ENCODE results near the gene TMED9. TPM values are rescaled to one million over a fixed set of nuclear protein-coding genes. Genes with fewer than 3 reads are reported as not detected.
"Not testable (repeated sequence)": the region's sequence is repeated elsewhere in the genome, so short reads cannot be mapped to it uniquely, and the experiment has no call there.

Gene TMED9
- polyA plus RNA-seq (2013, experiment 1 of 2; ENCODE audit: insufficient read length): 407 TPM
- polyA plus RNA-seq (2013, experiment 2 of 2; ENCODE audit: insufficient read length): 385 TPM

DNA sequence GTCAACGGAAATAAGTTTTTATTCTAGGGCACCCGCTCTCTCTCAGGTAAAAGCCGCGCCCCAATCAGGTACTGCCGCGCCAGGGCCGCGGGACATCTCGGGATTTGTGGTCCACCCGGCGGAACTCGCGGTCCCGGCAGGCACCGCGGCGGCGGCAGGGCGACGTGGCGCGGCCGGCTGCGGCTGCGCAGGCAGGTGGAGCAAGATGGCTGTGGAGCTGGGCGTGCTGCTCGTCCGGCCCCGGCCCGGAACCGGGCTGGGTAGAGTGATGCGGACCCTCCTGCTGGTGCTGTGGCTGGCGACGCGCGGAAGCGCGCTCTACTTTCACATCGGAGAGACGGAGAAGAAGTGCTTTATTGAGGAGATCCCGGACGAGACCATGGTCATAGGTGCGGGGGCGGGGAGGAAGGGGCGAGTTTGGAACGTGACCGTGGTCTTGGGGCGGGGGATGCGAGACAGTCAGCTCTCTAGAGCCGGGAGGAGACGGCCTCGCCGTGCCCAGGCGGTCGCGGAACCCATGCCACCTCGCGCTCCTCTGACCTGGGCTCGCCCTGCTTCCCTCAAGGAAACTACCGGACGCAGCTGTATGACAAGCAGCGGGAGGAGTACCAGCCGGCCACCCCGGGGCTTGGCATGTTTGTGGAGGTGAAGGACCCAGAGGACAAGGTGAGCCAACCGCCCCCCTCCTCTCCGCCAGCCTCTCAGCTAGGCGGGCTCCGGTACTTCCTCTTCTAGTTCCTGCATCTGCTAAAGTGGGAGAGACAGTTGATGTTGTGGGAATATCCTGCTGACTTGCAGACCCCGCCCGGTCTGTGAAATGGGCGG lies at the start of gene TMED9:
Gene TMED9 (plus strand): TSS at position 194 of the 825 bp plus-strand sequence. CDS start 12 bp downstream, at position 206.
- peak; percentile 85 for DNase-seq

- DNase-seq: no peak
Observed at GRCh38 chr5:177542816-177543465, 49.1 kb upstream of the TMED9 start.

GRCh38 chr5:177545487-177546257 lies 46.3 kb upstream of the TMED9 start:
- DNase-seq: peak; percentile 95

- DNase-seq: peak; percentile 98
Observed at GRCh38 chr5:177546258-177546741, 45.7 kb upstream of the TMED9 start.

DNA sequence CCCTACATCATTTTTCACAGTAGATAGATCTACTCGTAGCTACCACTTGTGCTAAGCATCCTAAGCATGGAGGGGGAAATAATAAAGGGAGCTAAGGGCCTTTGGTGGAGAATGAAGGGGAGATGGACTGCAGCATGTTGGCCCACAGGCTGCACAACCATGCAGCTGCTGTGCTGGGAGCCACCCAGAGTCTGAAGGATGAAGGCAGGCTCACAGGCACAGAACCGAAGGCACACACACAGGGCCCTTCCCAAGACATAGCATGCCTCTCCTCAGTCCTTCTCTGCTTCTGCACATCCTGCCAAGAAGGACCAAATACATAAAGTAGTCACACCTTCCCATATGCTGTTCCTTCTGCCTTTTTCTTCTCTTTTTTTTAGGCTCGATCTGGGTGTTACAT lies 44.3 kb upstream of the TMED9 start:
- no peak for DNase-seq

GRCh38 chr5:177548495-177548894 lies 43.5 kb upstream of the TMED9 start:
- no peak for DNase-seq

DNA sequence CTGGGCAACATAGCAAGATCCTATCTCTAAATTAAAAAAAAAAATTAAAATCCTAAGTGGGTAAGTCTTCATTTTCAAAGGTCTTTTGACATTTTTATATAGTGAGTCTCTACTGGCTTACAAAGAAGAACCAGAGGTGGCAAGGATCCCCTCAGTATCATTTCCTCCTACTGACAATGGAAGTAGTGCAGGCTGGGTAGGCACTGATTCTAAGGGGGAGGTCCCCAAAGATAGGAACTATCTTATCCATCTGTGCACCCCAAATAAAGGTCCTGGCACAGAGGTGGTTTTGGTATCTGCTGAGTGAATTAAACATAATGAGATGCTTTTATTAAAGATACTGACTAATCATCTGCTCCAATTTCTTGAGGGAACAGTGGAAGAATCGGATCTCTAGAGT lies 41.9 kb upstream of the TMED9 start:
- DNase-seq: no peak

DNA sequence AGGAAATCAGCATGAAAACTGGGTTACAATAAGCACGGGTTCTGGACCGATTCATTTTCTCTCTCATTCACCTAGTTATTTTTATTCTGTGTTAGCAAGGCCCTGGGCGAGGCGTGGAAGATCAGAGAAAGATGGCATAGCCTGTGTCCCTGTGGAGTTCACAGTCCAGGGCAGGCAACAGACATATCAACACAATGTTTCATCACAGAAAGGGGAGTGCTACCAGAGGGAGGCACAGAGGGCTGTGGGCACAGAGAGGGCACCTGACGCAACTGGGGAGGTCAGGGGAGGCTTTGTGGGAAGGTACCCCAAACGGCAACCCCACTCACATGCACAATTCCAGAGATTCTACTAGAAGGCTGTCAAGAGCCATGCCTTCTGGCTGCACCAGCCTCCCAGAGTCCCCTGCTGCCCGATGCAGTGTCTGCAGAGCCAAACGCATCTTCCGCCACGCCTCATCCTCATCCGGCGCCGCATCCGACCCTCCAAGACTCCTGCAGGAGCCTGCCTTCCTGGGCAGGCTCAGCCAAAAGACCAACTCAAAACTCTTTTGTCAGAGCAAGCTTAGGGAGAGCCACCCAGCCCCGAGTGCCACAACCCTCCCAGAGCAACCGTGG lies 39.1 kb upstream of the TMED9 start:
- peak; percentile 31 for DNase-seq

GRCh38 chr5:177553671-177554429 lies 38.2 kb upstream of the TMED9 start:
- DNase-seq: no peak

DNA sequence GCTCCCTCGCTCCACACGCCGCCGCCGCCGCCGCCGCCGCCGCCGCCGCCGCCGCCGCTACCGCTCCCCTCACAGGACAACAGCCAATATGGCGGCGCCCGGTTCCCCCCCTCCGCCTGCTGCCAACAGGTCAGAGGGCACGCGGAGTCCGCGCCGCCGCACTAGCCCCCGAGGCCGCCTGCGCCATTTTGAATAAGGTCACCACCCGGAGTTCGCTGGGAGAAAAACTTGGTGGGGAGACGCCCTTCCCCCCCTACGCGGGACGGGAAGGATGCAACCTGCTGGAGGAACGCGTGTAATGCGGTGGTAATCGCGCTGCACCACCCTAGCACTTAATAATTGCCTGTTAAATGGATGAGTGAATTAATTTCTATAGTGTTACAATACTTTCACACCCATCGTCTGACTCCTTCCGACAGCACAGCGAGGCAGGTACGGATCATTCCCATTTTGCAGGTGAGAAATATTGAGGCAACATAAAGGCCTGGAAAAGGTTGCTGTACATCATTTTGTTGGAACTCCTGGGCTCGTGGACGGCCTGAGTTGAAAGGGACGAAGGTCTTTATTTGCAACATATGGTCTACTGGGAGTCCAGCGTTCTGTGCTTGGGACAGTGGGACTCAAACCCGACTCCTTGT lies 37.4 kb upstream of the TMED9 start, which contains the start of gene FAM193B:
Gene FAM193B (minus strand): TSS at position 90 of the 638 bp plus-strand sequence. CDS start 105 bp downstream, outside the sequence.
- peak; percentile 92 for DNase-seq

GRCh38 chr5:177555228-177555627 lies 36.8 kb upstream of the TMED9 start:
- no peak for DNase-seq

DNA sequence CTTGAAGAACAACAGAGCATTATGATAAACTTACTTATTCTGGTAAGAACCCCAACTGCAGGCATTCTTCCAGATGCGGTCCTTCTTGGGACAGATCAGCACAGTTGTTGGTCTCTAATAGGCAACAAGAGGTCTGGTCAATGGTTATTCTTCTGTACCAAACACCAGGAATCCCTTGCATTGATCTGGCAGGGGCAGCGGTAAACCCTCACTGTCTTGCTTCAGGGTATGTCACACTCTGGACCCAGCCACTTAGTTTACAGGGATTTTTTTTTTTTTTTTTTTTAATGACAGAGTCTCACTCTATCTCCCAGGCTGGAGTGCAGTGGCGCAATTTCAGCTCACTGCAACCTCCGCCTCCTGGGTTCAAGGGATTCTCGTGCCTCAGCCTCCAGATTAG lies 36.3 kb upstream of the TMED9 start:
- DNase-seq: no peak

- no peak for DNase-seq
Observed at GRCh38 chr5:177557041-177557647, 34.9 kb upstream of the TMED9 start.

DNA sequence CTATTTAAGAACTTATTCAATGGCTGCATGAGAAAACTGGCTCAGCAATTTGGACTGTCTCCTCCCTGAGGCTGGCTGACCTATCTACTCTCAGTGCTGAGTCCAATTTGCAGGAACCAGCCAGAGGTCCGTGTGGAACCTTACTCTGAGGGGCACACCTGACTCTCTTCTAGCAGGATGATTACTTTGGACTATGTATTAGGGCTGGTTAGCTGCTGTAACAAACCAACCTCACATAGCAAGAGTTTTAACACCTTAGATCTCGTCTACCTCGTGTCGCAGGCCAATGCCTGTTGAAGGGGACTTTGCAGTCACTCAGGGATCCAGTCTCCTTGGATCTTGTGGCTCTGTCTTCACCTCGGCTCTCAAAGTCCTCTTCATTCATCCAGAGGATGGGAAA lies 34.2 kb upstream of the TMED9 start:
- DNase-seq: no peak

DNA sequence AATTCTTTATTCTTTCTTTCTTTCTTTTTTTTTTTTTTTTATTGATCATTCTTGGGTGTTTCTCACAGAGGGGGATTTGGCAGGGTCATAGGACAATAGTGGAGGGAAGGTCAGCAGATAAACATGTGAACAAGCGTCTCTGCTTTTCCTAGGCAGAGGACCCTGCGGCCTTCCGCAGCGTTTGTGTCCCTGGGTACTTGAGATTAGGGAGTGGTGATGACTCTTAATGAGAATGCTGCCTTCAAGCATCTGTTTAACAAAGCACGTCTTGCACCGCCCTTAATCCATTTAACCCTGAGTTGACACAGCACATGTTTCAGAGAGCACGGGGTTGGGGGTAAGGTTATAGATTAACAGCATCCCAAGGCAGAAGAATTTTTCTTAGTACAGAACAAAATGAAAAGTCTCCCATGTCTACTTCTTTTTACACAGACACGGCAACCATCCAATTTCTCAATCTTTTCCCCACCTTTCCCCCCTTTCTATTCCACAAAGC lies 32.5 kb upstream of the TMED9 start:
- not testable (repeated sequence) for DNase-seq

GRCh38 chr5:177565046-177565445 lies 27.0 kb upstream of the TMED9 start:
- no peak for DNase-seq

DNA sequence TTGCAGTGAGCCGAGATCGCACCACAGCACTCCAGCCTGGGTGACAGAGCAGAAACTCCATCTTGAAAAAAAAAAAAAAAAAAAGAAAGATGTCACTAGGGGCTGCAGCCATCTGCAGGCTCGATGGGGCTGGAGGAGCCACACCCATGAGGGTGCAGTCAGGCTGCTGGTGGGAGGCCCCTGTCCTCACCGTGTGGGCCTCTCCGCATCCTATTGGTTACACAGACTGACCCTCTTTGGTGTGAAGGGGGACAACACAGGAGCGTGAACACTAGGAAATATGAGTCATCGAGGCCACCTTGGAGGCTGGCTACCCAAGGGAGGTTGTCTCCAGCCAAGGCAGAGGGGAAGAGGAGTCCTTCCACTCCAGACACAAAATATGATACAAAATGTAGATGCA lies 23.7 kb upstream of the TMED9 start:
- DNase-seq: no peak

DNA sequence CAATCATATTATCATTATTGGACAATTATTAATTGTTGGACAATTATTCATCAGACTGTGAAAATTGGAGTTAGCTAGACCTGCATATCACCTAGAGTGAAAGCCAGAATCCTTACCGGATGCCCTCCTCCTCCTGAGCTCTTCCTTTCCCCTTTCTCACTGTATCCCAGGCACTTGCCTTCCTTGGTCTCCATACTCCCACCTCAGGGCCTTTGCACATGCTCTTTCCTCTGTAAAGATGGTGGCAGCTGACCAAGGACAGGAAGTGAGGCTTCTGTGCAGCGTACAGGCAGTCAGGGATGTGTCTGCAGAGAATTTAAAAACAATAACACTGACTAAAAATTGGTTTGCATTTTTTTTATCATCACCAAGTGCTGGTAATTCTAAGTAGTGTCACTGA lies 22.1 kb upstream of the TMED9 start:
- no peak for DNase-seq

- no peak for DNase-seq
Observed at GRCh38 chr5:177575488-177575887, 16.5 kb upstream of the TMED9 start.

DNA sequence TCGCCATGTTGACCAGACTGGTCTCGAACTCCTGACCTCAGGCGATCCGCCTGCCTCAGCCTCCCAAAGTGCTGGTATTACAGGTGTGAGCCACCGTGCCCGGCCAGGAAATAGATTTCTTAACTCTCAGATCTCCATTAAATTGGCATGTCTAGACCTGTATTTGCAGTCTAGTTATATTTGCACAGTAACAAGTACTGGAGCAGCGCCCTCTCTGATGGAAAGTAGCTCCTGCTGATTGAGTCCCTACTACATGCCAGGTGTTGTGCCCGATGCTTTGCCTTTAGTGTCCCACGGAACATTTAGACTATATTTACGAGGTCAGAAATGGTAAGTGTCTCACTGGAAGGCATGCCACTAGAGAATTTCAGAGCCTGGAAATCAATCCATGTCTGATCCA lies 15.8 kb upstream of the TMED9 start:
- DNase-seq: no peak

Measured in fibroblast of skin of scalp (primary cell).